ENCODE results near the gene KRTAP5-6.
"Not testable (repeated sequence)": the region's sequence is repeated elsewhere in the genome, so short reads cannot be mapped to it uniquely, and the experiment has no call there.

Gene KRTAP5-6

DNA sequence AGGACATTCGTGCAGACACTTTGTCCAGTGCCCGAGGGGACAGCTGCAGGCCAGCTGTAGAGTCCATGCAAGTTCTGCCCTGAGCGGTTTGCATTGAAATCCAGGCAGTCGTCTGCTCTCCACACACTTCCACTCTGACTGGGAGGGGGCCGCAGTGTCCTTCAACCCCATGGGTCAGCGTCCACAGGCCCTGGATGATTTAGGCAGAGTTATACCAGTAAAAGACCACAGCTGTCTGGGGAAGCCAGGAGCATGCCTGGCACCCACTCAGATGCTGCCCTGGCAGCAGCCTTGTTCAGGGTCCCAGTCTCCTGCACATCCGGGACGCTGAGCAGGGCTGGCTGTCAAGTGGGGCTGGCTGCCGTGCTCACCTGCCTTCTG is 40.9 kb upstream of the KRTAP5-6 start:
- DNase-seq (ENCODE audit: extremely low read depth, low read depth), result no peak
- no peak for TF ChIP-seq CTCF (IDR thresholded peaks at IDR 0.05; ENCODE audit: low read depth, low read length)

GRCh38 chr11:1656670-1657069 is 40.3 kb upstream of the KRTAP5-6 start:
- DNase-seq (ENCODE audit: extremely low read depth, low read depth), result no peak
- TF ChIP-seq CTCF (IDR thresholded peaks at IDR 0.05; ENCODE audit: low read depth, low read length), result no peak

DNA sequence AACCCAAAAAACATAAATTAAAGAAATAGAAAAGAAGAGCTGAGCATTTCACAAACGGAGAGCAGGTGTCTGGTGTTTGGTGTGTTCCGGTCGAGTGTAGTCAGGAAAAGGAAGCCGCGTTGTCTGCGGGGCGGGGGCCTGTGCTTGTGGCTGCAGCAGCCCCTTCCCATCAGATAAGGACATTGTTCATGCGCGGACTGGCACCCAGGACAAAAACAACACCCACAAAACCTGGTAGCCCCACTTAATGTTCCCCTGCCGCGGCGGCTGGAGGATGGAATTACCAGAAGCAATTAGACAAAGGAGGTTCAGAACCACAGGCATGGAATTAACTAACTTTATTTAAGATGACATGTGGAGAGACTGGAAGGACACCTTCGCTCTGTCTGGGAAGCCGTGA is 37.5 kb upstream of the KRTAP5-6 start:
- no peak for TF ChIP-seq CTCF (IDR thresholded peaks at IDR 0.05; ENCODE audit: low read depth, low read length)
- no peak for DNase-seq (ENCODE audit: extremely low read depth, low read depth)

DNA sequence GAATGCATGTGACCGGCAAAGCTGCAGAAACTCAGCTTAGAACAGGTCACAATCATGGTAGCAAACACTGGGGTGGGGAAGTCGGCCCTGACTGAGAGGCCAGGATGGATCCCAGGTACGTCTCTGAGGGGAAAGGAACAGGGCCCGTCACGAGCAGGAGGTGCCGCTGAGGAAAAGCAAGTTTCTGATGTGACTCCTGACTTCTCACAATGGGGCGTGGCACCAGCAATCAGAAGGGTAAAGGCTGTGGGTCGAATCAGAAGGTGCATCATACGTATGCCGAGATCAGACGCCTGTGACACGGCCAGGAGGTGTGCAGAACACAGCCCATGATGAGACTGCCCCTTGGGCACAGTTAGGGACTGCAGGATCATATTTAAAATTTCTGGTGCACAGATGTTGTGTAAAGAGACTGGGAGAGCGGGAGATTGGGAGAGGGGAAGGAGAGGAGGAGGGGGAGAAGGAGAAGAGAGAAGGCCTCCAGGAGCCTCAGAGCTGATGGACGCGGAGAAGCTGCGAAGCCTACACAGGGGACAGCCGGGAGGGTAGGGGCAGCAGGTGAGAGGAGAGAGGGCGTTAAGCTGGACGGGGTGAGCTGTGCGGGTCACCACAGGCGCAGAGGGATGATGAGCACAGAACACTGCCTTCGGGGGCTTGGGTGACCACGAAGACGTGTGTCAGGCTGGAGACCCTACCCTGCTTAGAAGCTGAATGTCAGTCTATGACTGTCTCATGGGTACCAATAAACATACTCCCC is 36.7 kb upstream of the KRTAP5-6 start:
- no peak for TF ChIP-seq CTCF (IDR thresholded peaks at IDR 0.05; ENCODE audit: low read depth, low read length)
- DNase-seq (ENCODE audit: extremely low read depth, low read depth), result no peak

DNA sequence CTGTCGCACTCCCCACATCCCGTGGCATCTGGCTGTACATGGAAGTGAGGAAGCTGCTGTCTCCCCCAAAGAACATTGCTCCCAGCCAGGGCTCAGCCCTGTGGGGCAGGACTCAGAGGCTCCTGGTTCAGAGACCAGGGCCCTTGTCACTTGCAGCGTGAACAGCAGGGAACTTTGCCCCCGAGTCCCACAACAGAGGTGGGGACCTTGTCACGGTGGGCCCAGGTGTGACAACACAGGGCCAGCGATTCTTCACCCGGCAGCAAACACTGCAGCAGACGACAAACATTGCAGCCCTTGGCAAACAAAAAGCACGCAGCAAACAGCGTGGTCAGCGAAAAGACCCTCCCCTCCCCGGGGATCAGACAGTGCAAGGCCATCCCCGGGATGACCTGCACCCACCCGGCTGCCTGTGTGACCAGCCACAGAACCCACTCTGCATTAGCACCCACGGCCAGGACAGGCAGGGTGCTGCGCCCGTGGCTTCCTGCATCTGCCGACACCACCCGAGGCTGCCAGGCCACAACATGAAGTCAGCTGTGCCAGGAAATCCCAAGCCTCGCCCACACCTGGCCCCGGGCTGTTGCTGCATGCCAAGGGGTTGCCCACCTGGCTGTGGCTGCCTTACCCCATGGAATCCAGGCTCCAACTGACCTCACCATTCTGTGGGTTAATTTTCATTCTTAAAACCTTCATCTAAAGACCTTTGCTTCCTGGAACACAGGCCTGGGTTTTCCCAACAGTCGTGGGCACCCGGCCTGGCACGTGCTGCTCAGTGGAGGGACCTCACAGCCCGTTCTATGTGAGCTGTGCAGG is 35.3 kb upstream of the KRTAP5-6 start:
- DNase-seq (ENCODE audit: extremely low read depth, low read depth), result not testable (repeated sequence)

GRCh38 chr11:1662699-1663283 is 34.2 kb upstream of the KRTAP5-6 start:
- not testable (repeated sequence) for DNase-seq (ENCODE audit: extremely low read depth, low read depth)

DNA sequence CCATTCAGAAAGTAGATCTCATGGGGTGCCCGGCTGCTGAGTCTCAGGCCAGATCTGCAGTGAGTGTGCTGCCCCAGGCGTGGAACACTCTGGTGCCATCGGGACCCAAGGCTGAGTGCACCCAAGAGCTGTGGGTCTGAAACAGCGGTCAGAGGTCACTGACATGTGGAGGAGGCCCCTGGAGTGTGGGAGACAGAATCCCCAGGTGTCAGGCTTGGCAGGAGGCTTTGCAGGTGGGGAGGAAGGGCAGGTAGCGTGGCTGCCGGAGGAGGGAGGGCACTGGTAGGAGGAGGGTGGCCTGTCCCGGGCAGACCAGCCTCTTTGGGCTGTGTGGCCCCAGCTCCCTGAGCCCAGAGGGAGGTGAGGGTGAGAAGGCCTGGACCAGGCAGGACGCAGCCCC is 31.7 kb upstream of the KRTAP5-6 start:
- no peak for TF ChIP-seq CTCF (IDR thresholded peaks at IDR 0.05; ENCODE audit: low read depth, low read length)
- DNase-seq (ENCODE audit: extremely low read depth, low read depth), result no peak

DNA sequence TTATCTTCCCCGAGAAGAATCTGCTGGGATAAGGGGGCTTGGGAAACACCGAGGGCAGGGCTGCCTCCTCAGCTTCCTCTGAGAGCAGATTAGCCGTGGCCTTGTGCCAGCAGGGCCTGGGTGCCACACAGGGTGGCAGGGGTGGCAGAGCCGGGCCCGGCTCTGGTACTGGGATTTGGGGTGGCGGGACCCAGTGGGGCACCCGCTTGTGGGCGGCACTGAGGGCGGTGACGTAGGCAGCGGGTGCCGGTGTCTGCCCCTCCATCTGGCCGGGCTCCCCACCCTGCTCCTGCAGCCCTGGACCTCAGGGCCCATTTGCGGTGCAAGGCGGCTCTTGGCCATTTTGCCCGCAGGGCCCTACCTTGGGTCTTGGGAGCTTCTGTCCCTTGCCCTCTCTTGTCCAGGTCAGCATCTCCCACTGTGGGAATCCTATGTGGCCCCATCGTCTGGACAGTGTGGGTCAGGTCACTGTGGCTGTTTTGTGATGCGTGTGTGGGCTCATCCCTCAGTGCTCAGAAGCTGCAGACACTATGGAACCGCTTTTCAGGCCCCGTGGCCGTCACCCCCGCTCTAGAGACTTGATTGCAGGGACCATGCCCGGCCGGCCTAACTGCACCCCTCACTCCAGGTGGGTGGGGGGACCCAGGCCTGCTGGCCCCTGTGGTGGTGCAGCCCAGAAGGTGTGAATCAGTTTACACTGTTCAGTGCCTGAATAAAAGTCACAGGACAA is 29.7 kb upstream of the KRTAP5-6 start:
- no peak for TF ChIP-seq CTCF (IDR thresholded peaks at IDR 0.05; ENCODE audit: low read depth, low read length)
- DNase-seq (ENCODE audit: extremely low read depth, low read depth), result no peak
